Stimulated activated CD4-positive, alpha-beta T cell treated with anti-CD3 and anti-CD28 coated beads, Interleukin-4, amount 100 ng/mL, for 24 hours (primary cell): ENCODE data around the gene DNAJC12.

Experiments
- DNase-seq: peaks from one replicate; pipeline ENCODE4 v3.0.0-alpha.2; 2020

Gene DNAJC12

DNA sequence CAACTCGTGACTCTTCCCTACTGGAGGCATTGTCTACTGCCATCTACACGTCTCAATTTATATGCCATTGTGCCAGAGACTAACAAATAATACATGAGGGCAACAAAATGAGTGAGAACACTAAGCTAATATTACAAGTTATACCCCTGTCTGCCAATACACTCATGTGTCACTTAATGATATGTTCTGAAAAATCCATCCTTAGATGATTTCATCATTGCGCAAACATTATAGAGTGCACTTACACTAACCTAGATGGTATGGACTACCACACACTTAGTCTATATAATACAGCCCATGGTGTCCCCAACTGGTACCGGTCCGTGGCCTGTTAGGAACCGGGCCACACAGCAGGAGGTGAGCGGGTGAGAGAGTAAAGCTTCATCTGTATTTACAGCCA, 77.7 kb downstream of the DNAJC12 start:
- no peak for DNase-seq
